ENCODE results near the gene ATXN2L. TPM values are rescaled to one million over a fixed set of nuclear protein-coding genes. Genes with fewer than 3 reads are reported as not detected.

ATXN2L gene
- total and polyA plus RNA-seq, 2 donors from 2014 or later = 43.2 to 102 TPM

DNA sequence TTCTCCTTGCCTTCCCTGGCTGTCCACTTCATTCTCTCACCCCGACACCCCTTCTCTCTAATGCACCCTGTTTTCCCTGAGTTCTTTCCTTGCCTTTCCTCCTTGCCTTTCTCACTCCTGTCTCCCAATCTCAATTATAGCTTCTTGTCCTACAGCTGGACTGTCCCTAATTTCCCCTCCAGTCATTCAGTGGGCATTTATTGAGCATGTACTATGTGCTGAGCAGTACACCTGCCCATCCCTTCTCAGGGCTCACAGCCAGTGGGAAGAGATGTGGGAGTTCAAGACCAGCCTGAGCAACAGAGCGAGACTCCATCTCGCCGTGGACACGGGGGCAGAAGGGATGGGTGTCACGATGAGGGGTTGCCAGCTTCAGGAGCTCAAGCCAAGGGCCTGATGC, 61.2 kb downstream of the ATXN2L start:
- no peak for FAIRE-seq
- Histone ChIP-seq H3K27ac (ENCODE audit: low read depth in 2 of 2, low read length in 2 of 2) (no peak overlapping the region), H3K36me3 (ENCODE audit: control insufficient read depth in 2 of 3, insufficient read depth in 3 of 3, low read length in 3 of 3) (no peaks in the 10 kb centered on the region), H3K9me3 (ENCODE audit: control insufficient read depth in 2 of 3, insufficient read depth in 1 of 3, low read length in 3 of 3) (no peaks in the 10 kb centered on the region), H3K4me3 (ENCODE audit: low read length in 3 of 3) (no peak overlapping the region), H3K4me1 (ENCODE audit: control insufficient read depth in 2 of 3, insufficient read depth in 2 of 3, low read depth in 1 of 3, low read length in 3 of 3) (peaks cover 0 to 11% (median 3%) of the 10 kb centered on the region in 3 donors), H3K9ac (ENCODE audit: low read length in 3 of 3) (no peak overlapping the region), H3K27me3 (ENCODE audit: control insufficient read depth, insufficient read depth, low read length) (no peaks in the 10 kb centered on the region)
- no peak for DNase-seq
- TF ChIP-seq, protein P1, sequence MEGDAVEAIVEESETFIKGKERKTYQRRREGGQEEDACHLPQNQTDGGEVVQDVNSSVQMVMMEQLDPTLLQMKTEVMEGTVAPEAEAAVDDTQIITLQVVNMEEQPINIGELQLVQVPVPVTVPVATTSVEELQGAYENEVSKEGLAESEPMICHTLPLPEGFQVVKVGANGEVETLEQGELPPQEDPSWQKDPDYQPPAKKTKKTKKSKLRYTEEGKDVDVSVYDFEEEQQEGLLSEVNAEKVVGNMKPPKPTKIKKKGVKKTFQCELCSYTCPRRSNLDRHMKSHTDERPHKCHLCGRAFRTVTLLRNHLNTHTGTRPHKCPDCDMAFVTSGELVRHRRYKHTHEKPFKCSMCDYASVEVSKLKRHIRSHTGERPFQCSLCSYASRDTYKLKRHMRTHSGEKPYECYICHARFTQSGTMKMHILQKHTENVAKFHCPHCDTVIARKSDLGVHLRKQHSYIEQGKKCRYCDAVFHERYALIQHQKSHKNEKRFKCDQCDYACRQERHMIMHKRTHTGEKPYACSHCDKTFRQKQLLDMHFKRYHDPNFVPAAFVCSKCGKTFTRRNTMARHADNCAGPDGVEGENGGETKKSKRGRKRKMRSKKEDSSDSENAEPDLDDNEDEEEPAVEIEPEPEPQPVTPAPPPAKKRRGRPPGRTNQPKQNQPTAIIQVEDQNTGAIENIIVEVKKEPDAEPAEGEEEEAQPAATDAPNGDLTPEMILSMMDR (IDR thresholded peaks at IDR 0.05; ENCODE audit: borderline replicate concordance, extremely low read depth, insufficient read depth) = no peak
- intact Hi-C loops (cut with DNase I) = loop anchor here (10.0 kb wide), 1 partner anchor 61 kb away; no protein-coding TSS in a partner anchor

Small RNAs within 50 kb of the gene (microRNA-seq; reads per million reads assigned to microRNA genes)
- gene MIR4721 = not detected

Other genes starting within 250 kb of the ATXN2L start
- 1.1 TPM for gene SULT1A2, start 225.9 kb upstream of the ATXN2L start, total RNA-seq
- 13.3 TPM for gene SULT1A2, start 225.9 kb upstream of the ATXN2L start, polyA plus RNA-seq (ENCODE audit: insufficient read depth, low read depth, low replicate concordance)
- gene SULT1A1, start 213.0 kb upstream of the ATXN2L start, total RNA-seq = 20.7 TPM
- gene SULT1A1, start 213.0 kb upstream of the ATXN2L start, polyA plus RNA-seq (ENCODE audit: insufficient read depth, low read depth, low replicate concordance) = 50.2 TPM
- gene NPIPB8, start 184.9 kb upstream of the ATXN2L start, total RNA-seq = 2.0 TPM
- not detected for gene NPIPB8, start 184.9 kb upstream of the ATXN2L start, polyA plus RNA-seq (ENCODE audit: insufficient read depth, low read depth, low replicate concordance)
- 424 TPM for gene EIF3C, start 111.5 kb upstream of the ATXN2L start, total RNA-seq
- 542 TPM for gene EIF3C, start 111.5 kb upstream of the ATXN2L start, polyA plus RNA-seq (ENCODE audit: insufficient read depth, low read depth, low replicate concordance)
- 3.5 TPM for gene NPIPB9, start 71.2 kb upstream of the ATXN2L start, total RNA-seq
- gene NPIPB9, start 71.2 kb upstream of the ATXN2L start, polyA plus RNA-seq (ENCODE audit: insufficient read depth, low read depth, low replicate concordance) = 0.37 TPM
- 146 TPM for gene TUFM, start 23.3 kb downstream of the ATXN2L start, total RNA-seq
- gene TUFM, start 23.3 kb downstream of the ATXN2L start, polyA plus RNA-seq (ENCODE audit: insufficient read depth, low read depth, low replicate concordance) = 443 TPM
- gene SH2B1, start 40.8 kb downstream of the ATXN2L start, total RNA-seq = 64.4 TPM
- 44.8 TPM for gene SH2B1, start 40.8 kb downstream of the ATXN2L start, polyA plus RNA-seq (ENCODE audit: insufficient read depth, low read depth, low replicate concordance)
- 0.25 TPM for gene ATP2A1, start 55.5 kb downstream of the ATXN2L start, total RNA-seq
- gene ATP2A1, start 55.5 kb downstream of the ATXN2L start, polyA plus RNA-seq (ENCODE audit: insufficient read depth, low read depth, low replicate concordance) = 0.47 TPM
- 30.1 TPM for gene RABEP2, start 102.2 kb downstream of the ATXN2L start, total RNA-seq
- 21.0 TPM for gene RABEP2, start 102.2 kb downstream of the ATXN2L start, polyA plus RNA-seq (ENCODE audit: insufficient read depth, low read depth, low replicate concordance)
- 2.6 TPM for gene CD19, start 109.0 kb downstream of the ATXN2L start, total RNA-seq
- gene CD19, start 109.0 kb downstream of the ATXN2L start, polyA plus RNA-seq (ENCODE audit: insufficient read depth, low read depth, low replicate concordance) = 0.47 TPM
- gene NFATC2IP, start 127.9 kb downstream of the ATXN2L start, total RNA-seq = 31.0 TPM
- 8.9 TPM for gene NFATC2IP, start 127.9 kb downstream of the ATXN2L start, polyA plus RNA-seq (ENCODE audit: insufficient read depth, low read depth, low replicate concordance)
- 38.4 TPM for gene SPNS1, start 151.8 kb downstream of the ATXN2L start, total RNA-seq
- 34.5 TPM for gene SPNS1, start 151.8 kb downstream of the ATXN2L start, polyA plus RNA-seq (ENCODE audit: insufficient read depth, low read depth, low replicate concordance)
- gene LAT, start 162.1 kb downstream of the ATXN2L start, total RNA-seq = 12.5 TPM
- gene LAT, start 162.1 kb downstream of the ATXN2L start, polyA plus RNA-seq (ENCODE audit: insufficient read depth, low read depth, low replicate concordance) = 8.3 TPM

Measured in kidney (tissue), 14 donors.